EH (cell line): Measurements from ENCODE around the gene STMN1.

Experiments
- DNase-seq: peaks from one replicate; pipeline ENCODE4 v3.0.0-alpha.2; 2015; ENCODE audit warnings: low read depth

Gene STMN1

GRCh38 chr1:25871086-25871703, 35.0 kb downstream of the STMN1 start:
- no peak for DNase-seq

GRCh38 chr1:25870614-25871013, 35.6 kb downstream of the STMN1 start:
- DNase-seq, result no peak

GRCh38 chr1:25869909-25870606, 36.2 kb downstream of the STMN1 start:
- no peak for DNase-seq

- DNase-seq, result no peak
Measured at GRCh38 chr1:25867210-25867991, 38.8 kb downstream of the STMN1 start.

- no peak for DNase-seq
Measured at GRCh38 chr1:25866288-25866687, 39.9 kb downstream of the STMN1 start.

- no peak for DNase-seq
Measured at GRCh38 chr1:25864434-25864833, 41.8 kb downstream of the STMN1 start.

GRCh38 chr1:25863486-25864262, 42.5 kb downstream of the STMN1 start:
- no peak for DNase-seq

- DNase-seq, result no peak
Measured at GRCh38 chr1:25862785-25863485, 43.3 kb downstream of the STMN1 start.

- DNase-seq, result no peak
Measured at GRCh38 chr1:25861316-25862286, 44.6 kb downstream of the STMN1 start.

- DNase-seq, result peak; percentile 89
Measured at GRCh38 chr1:25858906-25859789, 47.1 kb downstream of the STMN1 start, which contains the start of gene AUNIP. Gene AUNIP (minus strand): TSS chr1:25859457. CDS start chr1:25859357, 100 bp downstream.

GRCh38 chr1:25858494-25858893, 47.7 kb downstream of the STMN1 start:
- DNase-seq, result no peak

GRCh38 chr1:25856856-25857255, 49.4 kb downstream of the STMN1 start:
- no peak for DNase-seq

- DNase-seq, result no peak
Measured at GRCh38 chr1:25854554-25854953, 51.7 kb downstream of the STMN1 start.
